ENCODE results near the gene CACNA1S. TPM values are rescaled to one million over a fixed set of nuclear protein-coding genes. Genes with fewer than 3 reads are reported as not detected.

Gene CACNA1S
- total and polyA plus RNA-seq, 2 of the 8 experiments (the other 6 are each of a cell fraction or from before 2014, with no cell fraction given): 0.06 TPM; not detected in 1

DNA sequence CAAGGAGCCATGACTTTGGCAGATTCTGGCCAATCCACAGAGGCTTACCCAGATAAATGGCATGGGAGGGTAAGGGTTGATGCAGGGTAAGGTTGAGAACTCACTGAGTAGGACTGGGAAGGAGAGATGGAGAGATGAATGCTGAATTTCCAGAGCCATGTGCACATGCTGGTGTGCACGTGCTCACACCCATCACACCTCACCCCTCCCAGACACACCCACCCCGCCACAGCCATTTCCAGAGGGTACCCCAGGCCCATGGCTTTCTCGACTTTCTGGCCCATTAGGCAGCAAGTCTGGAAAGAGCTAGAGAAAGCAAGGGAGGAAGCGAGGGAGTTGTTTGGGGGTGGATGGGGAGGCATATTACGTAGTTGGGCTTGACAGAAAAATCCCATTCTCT lies 1.6 kb downstream of the CACNA1S start:
- Histone ChIP-seq H3K79me1 (ENCODE audit: low read depth, low read length) (no peaks in the 10 kb centered on the region), H4K20me1 (replicated peaks in 1 of 2; ENCODE audit: control insufficient read depth in 1 of 2, insufficient read depth in 2 of 2, low read length in 2 of 2) (no peaks in the 10 kb centered on the region), H3K79me2 (ENCODE audit: control insufficient read depth in 1 of 2, insufficient read depth in 2 of 2, low read length in 2 of 2) (no peaks in the 10 kb centered on the region), H3K4me3 (ENCODE audit: extremely low read depth in 1 of 4, insufficient read depth in 2 of 4, low read depth in 3 of 4, low read length in 4 of 4) (no peak overlapping the region), H4K8ac (ENCODE audit: extremely low read depth, insufficient read depth, low read length) (no peak overlapping the region), H3K36me3 (ENCODE audit: control insufficient read depth in 2 of 4, insufficient read depth in 4 of 4, low read length in 3 of 4) (no peaks in the 10 kb centered on the region), H2BK15ac (ENCODE audit: low read length) (no peak overlapping the region), H3K4ac (replicated peaks; ENCODE audit: insufficient read length, low read depth, low read length) (no peak overlapping the region), H3K23ac (ENCODE audit: insufficient read length) (no peak overlapping the region), H3K14ac (ENCODE audit: insufficient read length) (no peak overlapping the region), H2BK5ac (ENCODE audit: low read depth, low read length) (no peak overlapping the region), H2BK120ac (replicated peaks; ENCODE audit: low read depth, low read length) (no peak overlapping the region), H2BK20ac (ENCODE audit: low read length) (no peak overlapping the region), H3K27me3 (replicated peaks in 1 of 4; ENCODE audit: control insufficient read depth in 3 of 4, extremely low read depth in 1 of 4, insufficient read depth in 3 of 4, low read length in 3 of 4) (peaks cover 5 to 15% (median 14%) of the 10 kb centered on the region in 4 experiments), H3K23me2 (ENCODE audit: low read depth, low read length) (peaks cover 7% of the 10 kb centered on the region; the same call in 1 of the 2 replicates), H4K91ac (replicated peaks; ENCODE audit: insufficient read length, low read length) (no peak overlapping the region), H4K5ac (ENCODE audit: insufficient read length, low read depth, low read length) (no peak overlapping the region), H2BK12ac (ENCODE audit: low read depth, low read length) (no peak overlapping the region), H2AK5ac (ENCODE audit: low read depth, low read length) (no peak overlapping the region), H3K56ac (replicated peaks; ENCODE audit: insufficient read length, low read depth, low read length) (no peak overlapping the region), H3K9ac (replicated peaks in 1 of 4; ENCODE audit: extremely low read depth in 1 of 4, low read depth in 3 of 4, low read length in 3 of 4) (no peak overlapping the region), H2AFZ (ENCODE audit: low read length) (no peak overlapping the region), H3K27ac (ENCODE audit: low read depth, low read length) (no peak overlapping the region), H3K18ac (ENCODE audit: extremely low read depth, low read length) (no peak overlapping the region), H3K9me3 (ENCODE audit: insufficient read depth in 2 of 2, low read depth in 1 of 2, low read length in 1 of 2) (no peaks in the 10 kb centered on the region; a peak in 1 of 4 replicates), H3K4me1 (replicated peaks in 1 of 4; ENCODE audit: control insufficient read depth in 3 of 4, insufficient read depth in 4 of 4, low read length in 3 of 4) (peaks cover 0 to 9% (median 3%) of the 10 kb centered on the region in 4 experiments; a peak in 3 of 7 replicates), H3K4me2 (ENCODE audit: insufficient read depth in 1 of 2, low read depth in 2 of 2, low read length in 2 of 2) (no peak overlapping the region)
- CTCF ChIA-PET (ENCODE audit: partially characterized antibody): interaction anchor here (1.0 to 16.3 kb wide), 5 partner anchors 9 to 138 kb away, joined by 3 to 343 read pairs (median 6); no protein-coding TSS in a partner anchor
- TF ChIP-seq NRF1 (IDR thresholded peaks at IDR 0.05; ENCODE audit: low read depth, low read length) (no peak), GABPA (IDR thresholded peaks at IDR 0.05; ENCODE audit: borderline replicate concordance, insufficient read depth, low read length) (no peak), BACH1 (IDR thresholded peaks at IDR 0.05; ENCODE audit: low read length) (no peak), HDAC6 (IDR thresholded peaks at IDR 0.05; ENCODE audit: low read depth, low read length) (no peak), EZH2 (IDR thresholded peaks at IDR 0.05; ENCODE audit: low read depth, low read length, severe bottlenecking) (no peak), MAFK (IDR thresholded peaks at IDR 0.05; ENCODE audit: low read depth, low read length) (no peak), KDM4A (IDR thresholded peaks at IDR 0.05; ENCODE audit: low read depth, low read length, severe bottlenecking) (no peak), CHD2 (IDR thresholded peaks at IDR 0.05; ENCODE audit: low read length) (no peak), ZNF274 (IDR thresholded peaks at IDR 0.05; ENCODE audit: borderline replicate concordance, extremely low read depth, low read length) (no peak), EGR1 (IDR thresholded peaks at IDR 0.05; ENCODE audit: borderline replicate concordance, low read depth, low read length) (no peak)
- TF ChIP-seq, protein P1, sequence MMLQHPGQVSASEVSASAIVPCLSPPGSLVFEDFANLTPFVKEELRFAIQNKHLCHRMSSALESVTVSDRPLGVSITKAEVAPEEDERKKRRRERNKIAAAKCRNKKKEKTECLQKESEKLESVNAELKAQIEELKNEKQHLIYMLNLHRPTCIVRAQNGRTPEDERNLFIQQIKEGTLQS (IDR thresholded peaks at IDR 0.05; ENCODE audit: insufficient read depth, low read depth, low read length): no peak
- TF ChIP-seq, protein P2, sequence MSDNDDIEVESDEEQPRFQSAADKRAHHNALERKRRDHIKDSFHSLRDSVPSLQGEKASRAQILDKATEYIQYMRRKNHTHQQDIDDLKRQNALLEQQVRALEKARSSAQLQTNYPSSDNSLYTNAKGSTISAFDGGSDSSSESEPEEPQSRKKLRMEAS (IDR thresholded peaks at IDR 0.05): no peak
- POLR2A ChIA-PET (ENCODE audit: partially characterized antibody): no interaction called here
- FAIRE-seq: no peak
- no peak for DNase-seq (ENCODE audit: low read depth in 1 of 2, low spot score in 2 of 2)
- 98% methylated on average over 5 of the region's 5 CpGs; no CpG with 5 or more reads in 1 of the 2 experiments for WGBS, 2 experiments (ENCODE audit: extremely low coverage in 1 of 2, insufficient coverage in 1 of 2, insufficient read length in 1 of 2, insufficient replicate concordance in 2 of 2, low coverage in 1 of 2, low lambda C conversion rate in 2 of 2, missing lambda C conversion rate in 1 of 2)

All from H1 (cell line).